ENCODE measurements around the gene CIRBP. TPM values are rescaled to one million over a fixed set of nuclear protein-coding genes. Genes with fewer than 3 reads are reported as not detected.
A peak's percentile ranks its signal among the peaks of the same experiment; 100 is the strongest.

Gene CIRBP
- total and polyA plus RNA-seq, 9 of the 15 experiments (the other 6 are each of a cell fraction or from before 2014, with no cell fraction given): 20.5 to 327 (median 176) TPM

GRCh38 chr19:1241417-1242095 lies 27.6 kb upstream of the CIRBP start, which contains the start of gene ATP5F1D (continued):
- no peak for TF ChIP-seq TRIM25 (IDR thresholded peaks at IDR 0.05; ENCODE audit: borderline replicate concordance)
- TF ChIP-seq TAF1 (IDR thresholded peaks at IDR 0.05; ENCODE audit: control insufficient read depth, extremely low read depth, insufficient read depth, low read length, severe bottlenecking): peak; percentile 57
- peak in 1 of 2 experiments; percentile 56; a peak in 2 of 4 replicates for TF ChIP-seq RCOR1 (IDR thresholded peaks at IDR 0.05; ENCODE audit: borderline replicate concordance in 1 of 2, low read depth in 2 of 2, low read length in 2 of 2)
- TF ChIP-seq ZNF584 (CRISPR knock-in tag; IDR thresholded peaks at IDR 0.05; ENCODE audit: low read depth): peak; percentile 33; the same call in 1 of the 2 replicates
- TF ChIP-seq CREB1 (IDR thresholded peaks at IDR 0.05): peak; percentile 97
- peak; percentile 97 for TF ChIP-seq CREB1 (CRISPR knock-in tag; IDR thresholded peaks at IDR 0.05)
- peak; percentile 15 to 38; a peak in 1 of 4 replicates for TF ChIP-seq TEAD1 (CRISPR knock-in tag; IDR thresholded peaks at IDR 0.05)
- TF ChIP-seq ZNF512 (tag; IDR thresholded peaks at IDR 0.05): no peak
- TF ChIP-seq THAP12 (CRISPR knock-in tag; IDR thresholded peaks at IDR 0.05): peak; percentile 87
- TF ChIP-seq KDM1A (IDR thresholded peaks at IDR 0.05): no peak
- peak; percentile 63 for TF ChIP-seq ZFX (CRISPR knock-in tag; IDR thresholded peaks at IDR 0.05)
- TF ChIP-seq NONO (IDR thresholded peaks at IDR 0.05; ENCODE audit: low read depth in 2 of 2, low read length in 1 of 2): peak in 1 of 2 experiments; percentile 76; a peak in 2 of 4 replicates
- TF ChIP-seq GABPB2 (CRISPR knock-in tag; conservative IDR thresholded peaks at IDR 0.05): no peak
- TF ChIP-seq PHB (CRISPR knock-in tag; IDR thresholded peaks at IDR 0.05): no peak
- no peak for TF ChIP-seq ARID2 (IDR thresholded peaks at IDR 0.05)
- peak; percentile 90 for TF ChIP-seq POLR2G (IDR thresholded peaks at IDR 0.05; ENCODE audit: low read depth, low read length)
- TF ChIP-seq ZC3H8 (IDR thresholded peaks at IDR 0.05): no peak
- no peak for TF ChIP-seq ZNF79 (CRISPR knock-in tag; IDR thresholded peaks at IDR 0.05; ENCODE audit: low read depth)

Data from K562 (cell line).